ENCODE data around the gene PTGDS. TPM values are rescaled to one million over a fixed set of nuclear protein-coding genes. Genes with fewer than 3 reads are reported as not detected.
A peak's percentile ranks its signal among the peaks of the same experiment; 100 is the strongest.

Gene PTGDS
- total RNA-seq, 1 experiment from 2014 or later, result not detected

DNA sequence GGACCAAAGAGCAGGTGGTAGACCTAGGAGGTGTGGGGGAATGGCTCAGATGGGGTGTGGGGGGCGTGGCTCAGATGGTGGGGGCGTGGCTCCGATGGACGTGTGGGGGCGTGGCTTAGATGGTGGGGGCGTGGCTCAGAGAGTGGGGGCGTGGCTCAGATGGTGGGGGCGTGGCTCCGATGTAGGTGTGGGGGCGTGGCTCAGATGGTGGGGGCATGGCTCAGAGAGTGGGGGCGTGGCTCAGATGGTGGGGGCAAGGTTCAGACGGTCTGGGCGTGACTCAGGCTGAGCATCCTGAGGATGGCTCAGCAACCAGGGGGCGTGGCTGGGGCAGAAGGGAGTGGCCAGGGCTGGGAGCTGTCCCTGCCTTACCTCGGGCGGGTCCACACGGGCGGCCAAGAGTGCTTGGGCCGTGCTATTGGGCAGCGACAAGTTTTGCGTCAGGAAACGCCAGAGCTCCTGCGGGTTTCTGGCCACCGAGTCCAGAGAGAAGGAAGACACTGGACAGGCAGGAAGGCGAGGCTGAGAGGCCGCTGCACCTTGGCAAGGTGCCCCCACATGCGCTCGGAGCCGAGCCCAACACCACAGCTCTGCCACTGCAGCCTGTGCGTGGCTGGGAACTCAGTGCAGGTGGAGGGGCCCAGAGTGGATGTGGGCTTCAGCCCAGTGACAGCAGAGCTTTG is 44.8 kb downstream of the PTGDS start:
- peak; percentile 44 for DNase-seq (ENCODE audit: low spot score)

DNA sequence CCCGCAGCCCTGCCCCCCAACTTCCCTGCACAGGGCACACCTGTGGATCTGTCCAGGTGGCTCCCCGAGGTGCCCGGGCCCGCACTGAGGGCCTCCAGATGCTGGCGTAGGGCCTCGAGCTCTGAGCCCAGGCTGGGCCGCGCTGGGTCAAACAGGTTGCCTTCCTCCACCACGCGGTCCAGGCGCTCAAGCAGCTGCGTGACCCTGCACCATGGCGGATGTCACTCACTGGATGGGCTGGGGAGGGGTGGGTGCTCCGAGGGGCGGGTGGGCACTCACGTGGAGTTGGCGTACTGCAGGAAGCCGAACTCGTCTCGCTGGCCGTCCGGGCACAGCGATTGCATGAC is 45.3 kb downstream of the PTGDS start:
- no peak for DNase-seq (ENCODE audit: low spot score)

DNA sequence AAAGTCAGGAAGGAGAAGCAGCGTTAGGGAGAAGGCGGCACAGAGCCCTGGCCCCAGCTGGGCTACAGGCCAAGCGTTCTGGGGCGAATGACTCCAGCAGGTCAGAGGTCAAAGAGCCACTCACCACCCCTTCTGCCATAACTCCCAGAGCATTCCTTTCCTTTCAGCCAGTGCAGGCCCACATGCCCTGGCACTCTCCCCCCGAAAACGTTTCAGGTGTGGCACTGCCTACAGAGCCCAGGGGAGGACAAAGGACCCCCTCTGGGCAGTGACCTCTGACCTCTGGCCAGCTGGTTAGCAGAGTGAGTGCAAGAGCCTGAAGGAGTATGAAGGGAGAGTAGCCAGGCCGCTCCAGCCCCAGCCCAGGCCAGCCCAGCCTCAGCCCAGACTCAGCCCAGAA is 45.9 kb downstream of the PTGDS start:
- no peak for DNase-seq (ENCODE audit: low spot score)

DNA sequence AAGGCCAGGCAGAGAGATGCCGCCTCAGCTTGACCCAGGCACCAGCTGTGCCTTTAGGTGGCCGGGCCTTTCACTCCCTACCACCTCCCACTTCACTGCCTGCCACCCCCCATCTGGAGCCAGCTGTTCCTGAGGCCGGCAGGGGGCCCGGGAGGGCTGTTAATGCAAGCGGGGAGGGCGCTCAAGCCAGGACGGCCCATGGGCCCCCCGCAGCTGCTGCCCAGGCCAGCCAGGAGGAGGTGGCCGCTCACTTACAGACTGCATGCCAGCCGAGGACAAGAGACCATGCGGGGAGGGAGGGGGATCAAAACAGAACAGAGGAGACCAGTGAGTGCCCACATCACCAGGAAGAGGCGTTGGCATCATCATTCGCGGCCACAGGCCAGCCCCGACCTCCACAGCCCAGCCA is 46.3 kb downstream of the PTGDS start:
- DNase-seq (ENCODE audit: low spot score), result no peak

DNA sequence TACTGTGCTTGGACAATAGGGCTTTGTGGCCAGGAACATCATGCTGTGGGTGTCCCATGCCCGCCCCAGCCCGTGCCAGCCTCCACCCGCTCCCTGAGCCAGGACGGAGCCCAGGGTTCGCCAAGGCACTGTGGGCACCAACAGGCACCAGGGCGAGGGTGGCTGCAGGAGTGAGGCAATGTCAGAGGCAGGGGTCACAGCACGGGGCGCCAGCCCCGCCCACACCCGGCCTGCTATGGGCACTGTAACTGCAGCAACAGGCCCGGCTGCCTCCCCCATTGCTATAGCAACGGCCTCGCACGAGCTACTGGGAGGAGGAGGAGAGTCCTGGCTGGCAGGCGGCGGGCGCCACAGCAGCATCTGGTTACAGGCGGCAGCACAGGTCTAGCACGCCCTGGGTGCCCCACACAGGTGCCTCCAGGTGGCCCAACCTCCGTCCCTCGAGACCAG is 48.2 kb downstream of the PTGDS start:
- no peak for DNase-seq (ENCODE audit: low spot score)

- DNase-seq (ENCODE audit: low spot score), result no peak
These were observed 49.1 kb downstream of the PTGDS start for GRCh38 chr9:137026384-137026783.

DNA sequence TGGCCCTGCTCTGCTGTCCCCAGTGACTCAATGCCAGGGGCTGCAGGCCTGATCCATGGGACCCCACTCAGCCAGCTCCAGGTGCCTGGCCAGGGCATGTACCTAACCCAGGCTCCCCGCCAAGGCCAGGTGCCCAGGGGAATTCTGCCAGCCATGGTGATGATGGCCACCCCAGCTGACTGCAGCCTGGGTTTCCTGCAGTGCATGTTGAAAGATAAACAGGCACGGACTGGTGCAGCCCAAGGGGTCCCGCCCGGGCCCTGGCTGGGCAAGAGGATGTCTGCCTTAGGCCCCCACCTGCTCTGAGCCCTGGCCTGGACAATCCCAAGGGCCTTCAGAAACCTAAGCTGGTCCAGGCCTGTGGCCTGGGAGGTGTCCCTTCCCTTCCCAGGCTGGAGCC is 49.5 kb downstream of the PTGDS start:
- no peak for DNase-seq (ENCODE audit: low spot score)

DNA sequence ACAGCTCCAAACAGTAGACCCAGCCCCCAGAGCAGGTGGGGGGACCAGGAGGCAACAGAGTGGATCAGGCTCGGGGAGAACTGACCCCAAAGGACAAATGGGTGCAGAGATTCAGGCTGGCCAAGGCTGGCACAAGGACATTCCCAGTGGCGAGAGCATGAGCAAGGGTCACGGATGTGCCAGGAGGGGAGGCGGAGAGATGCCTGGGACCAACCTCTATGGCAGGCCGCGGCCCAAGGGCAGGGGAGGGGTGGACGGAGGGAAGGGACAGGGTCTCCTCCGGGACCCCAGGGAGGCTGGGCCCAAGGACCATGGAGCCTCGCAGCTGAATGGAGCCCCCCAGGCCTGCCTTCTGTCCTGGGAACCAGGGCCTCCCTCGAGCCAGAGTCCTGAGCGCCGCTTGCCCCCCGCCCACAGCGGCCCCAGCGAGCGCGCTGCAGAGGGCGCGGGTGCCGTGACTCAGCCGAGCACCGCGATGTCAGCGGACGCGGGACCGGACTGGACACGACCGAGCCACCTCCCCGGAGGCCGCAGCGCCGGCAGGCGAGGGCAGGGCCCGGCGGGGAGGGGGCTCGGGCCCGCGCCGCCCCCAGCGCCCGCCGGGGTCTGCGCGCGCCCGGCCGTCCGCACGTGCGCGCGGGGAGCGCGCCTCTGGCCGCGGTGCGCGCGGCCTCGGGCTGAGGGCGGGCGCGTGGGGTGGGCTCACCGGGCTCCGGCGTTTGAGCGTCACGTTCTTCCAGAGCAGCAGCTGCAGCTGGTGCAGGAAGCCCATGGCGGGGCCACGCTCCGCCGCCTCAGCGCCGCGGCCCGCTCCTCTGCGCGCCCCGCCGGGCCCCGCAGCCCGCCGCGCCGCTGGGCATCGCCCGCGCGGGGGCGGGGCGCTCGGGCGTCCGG is 50.3 kb downstream of the PTGDS start, which contains the start of gene ABCA2:
Gene ABCA2 (minus strand): TSS at position 869 of the 894 bp plus-strand sequence. CDS start 97 bp downstream, at position 772.
- DNase-seq (ENCODE audit: low spot score), result no peak

- peak; percentile 36 for DNase-seq (ENCODE audit: low spot score)
These were observed 51.2 kb downstream of the PTGDS start for GRCh38 chr9:137028263-137029057.

- DNase-seq (ENCODE audit: low spot score), result peak; percentile 43
These were observed 52.0 kb downstream of the PTGDS start for GRCh38 chr9:137029058-137029936.

DNA sequence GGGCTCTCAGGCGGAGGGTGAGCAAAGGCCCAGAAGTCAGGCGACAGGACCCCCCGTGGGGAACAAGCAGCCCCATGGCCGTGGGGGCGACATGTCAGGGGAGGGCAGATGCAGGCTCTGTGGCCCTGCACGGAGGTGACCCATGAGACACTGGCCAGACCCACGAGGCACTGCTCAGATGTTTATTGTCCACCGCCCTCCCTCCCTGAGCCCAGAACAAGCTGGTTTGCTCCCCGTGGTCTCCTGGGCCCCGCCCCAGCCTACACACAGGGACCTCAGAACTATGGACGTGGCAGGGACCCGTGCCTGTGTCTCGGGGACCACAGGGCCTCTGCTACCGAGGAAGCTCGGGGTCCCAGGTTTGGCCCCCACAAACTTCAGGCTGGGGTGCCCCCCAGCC is 52.7 kb downstream of the PTGDS start:
- DNase-seq (ENCODE audit: low spot score), result no peak

DNA sequence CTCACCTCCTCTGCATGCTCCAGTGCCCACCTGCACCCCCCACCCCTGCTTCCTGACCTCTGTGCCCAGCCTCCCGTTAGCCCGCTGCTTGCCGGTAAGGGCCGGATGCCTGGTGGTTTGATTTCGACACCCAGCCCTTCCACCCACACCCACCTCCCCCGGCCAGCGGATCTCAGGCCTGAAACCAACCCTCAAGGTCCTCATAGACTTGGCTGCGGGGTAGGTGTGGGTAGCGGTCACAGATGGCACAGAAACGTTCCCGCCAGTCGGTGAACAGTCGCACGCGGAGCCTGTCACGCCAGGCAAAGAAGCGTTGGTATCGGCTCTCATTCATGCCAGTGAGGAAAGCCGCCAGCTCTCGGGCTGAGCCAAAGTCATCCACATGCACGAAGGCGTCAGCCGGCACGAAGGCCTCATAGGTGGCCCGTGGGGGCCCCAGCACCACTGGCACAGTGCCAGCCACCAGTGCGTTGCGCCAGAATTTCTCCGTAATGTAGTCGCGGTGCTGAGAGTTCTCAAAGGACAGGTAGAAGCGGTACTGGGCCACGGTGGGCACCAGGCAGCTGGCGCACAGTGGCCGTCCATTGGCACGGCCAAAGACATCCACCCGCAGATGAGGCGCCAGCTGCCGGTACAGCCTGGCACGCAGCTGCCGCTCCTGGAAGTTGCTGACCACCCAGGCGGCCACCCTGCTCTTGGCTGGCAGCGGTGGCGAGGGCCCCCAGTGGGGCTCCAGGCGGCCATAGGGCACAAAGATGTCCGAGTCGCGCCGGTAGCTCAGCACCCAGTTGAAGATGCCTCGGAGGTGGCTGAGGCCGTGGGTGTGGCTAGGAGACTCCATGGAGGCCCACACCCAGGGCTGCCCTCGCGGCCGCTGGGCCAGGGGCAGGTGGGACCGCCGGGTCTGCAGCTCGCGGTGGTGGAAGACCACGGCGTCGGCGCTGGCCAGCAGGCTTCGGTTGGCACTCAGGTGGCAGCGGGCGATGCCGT is 53.5 kb downstream of the PTGDS start:
- no peak for DNase-seq (ENCODE audit: low spot score)

Other genes starting within 250 kb of the PTGDS start
- not detected in 2 replicates for gene LCN10, start 234.6 kb upstream of the PTGDS start, total RNA-seq (2014; rRNA removed; shearing (Covaris generic))
- not detected in 2 replicates for gene LCN6, start 229.0 kb upstream of the PTGDS start, total RNA-seq (2014; rRNA removed; shearing (Covaris generic))
- not detected in 2 replicates for gene LCN8, start 219.3 kb upstream of the PTGDS start, total RNA-seq (2014; rRNA removed; shearing (Covaris generic))
- not detected in 2 replicates for gene LCN15, start 213.0 kb upstream of the PTGDS start, total RNA-seq (2014; rRNA removed; shearing (Covaris generic))
- gene TMEM141, start 186.2 kb upstream of the PTGDS start, total RNA-seq (2014; rRNA removed; shearing (Covaris generic)), result 87.0 and 93.0 TPM in 2 replicates
- 0.47 TPM in 1 of 2 replicates, not detected in the other for gene CCDC183, start 181.2 kb upstream of the PTGDS start, total RNA-seq (2014; rRNA removed; shearing (Covaris generic))
- 23.6 and 35.0 TPM in 2 replicates for gene RABL6, start 169.6 kb upstream of the PTGDS start, total RNA-seq (2014; rRNA removed; shearing (Covaris generic))
- gene AJM1, start 135.0 kb upstream of the PTGDS start, total RNA-seq (2014; rRNA removed; shearing (Covaris generic)), result 0.06 and 0.21 TPM in 2 replicates
- 100 and 119 TPM in 2 replicates for gene PHPT1, start 128.1 kb upstream of the PTGDS start, total RNA-seq (2014; rRNA removed; shearing (Covaris generic))
- 0.12 and 0.15 TPM in 2 replicates for gene MAMDC4, start 125.2 kb upstream of the PTGDS start, total RNA-seq (2014; rRNA removed; shearing (Covaris generic))
- 458 and 510 TPM in 2 replicates for gene EDF1, start 111.2 kb upstream of the PTGDS start, total RNA-seq (2014; rRNA removed; shearing (Covaris generic))
- 8.1 and 11.3 TPM in 2 replicates for gene TRAF2, start 91.0 kb upstream of the PTGDS start, total RNA-seq (2014; rRNA removed; shearing (Covaris generic))
- gene FBXW5, start 32.8 kb upstream of the PTGDS start, total RNA-seq (2014; rRNA removed; shearing (Covaris generic)), result 56.2 and 83.0 TPM in 2 replicates
- not detected in 2 replicates for gene C8G, start 32.3 kb upstream of the PTGDS start, total RNA-seq (2014; rRNA removed; shearing (Covaris generic))
- not detected in 2 replicates for gene LCN12, start 25.2 kb upstream of the PTGDS start, total RNA-seq (2014; rRNA removed; shearing (Covaris generic))
- not detected in 2 replicates for gene LCNL1, start 5.5 kb downstream of the PTGDS start, total RNA-seq (2014; rRNA removed; shearing (Covaris generic))
- 32.0 and 41.3 TPM in 2 replicates for gene PAXX, start 14.9 kb downstream of the PTGDS start, total RNA-seq (2014; rRNA removed; shearing (Covaris generic))
- gene CLIC3, start 19.1 kb downstream of the PTGDS start, total RNA-seq (2014; rRNA removed; shearing (Covaris generic)), result 0.64 TPM in 1 of 2 replicates, not detected in the other
- 4.9 and 22.4 TPM in 2 replicates for gene ABCA2, start 50.7 kb downstream of the PTGDS start, total RNA-seq (2014; rRNA removed; shearing (Covaris generic))
- gene FUT7, start 54.6 kb downstream of the PTGDS start, total RNA-seq (2014; rRNA removed; shearing (Covaris generic)), result not detected in 2 replicates
- 1.2 and 4.1 TPM in 2 replicates for gene NPDC1, start 68.7 kb downstream of the PTGDS start, total RNA-seq (2014; rRNA removed; shearing (Covaris generic))
- not detected in 2 replicates for gene ENTPD2, start 76.6 kb downstream of the PTGDS start, total RNA-seq (2014; rRNA removed; shearing (Covaris generic))
- 5.9 and 12.4 TPM in 2 replicates for gene SAPCD2, start 93.1 kb downstream of the PTGDS start, total RNA-seq (2014; rRNA removed; shearing (Covaris generic))
- 6.6 and 7.4 TPM in 2 replicates for gene UAP1L1, start 100.0 kb downstream of the PTGDS start, total RNA-seq (2014; rRNA removed; shearing (Covaris generic))
- gene MAN1B1, start 109.5 kb downstream of the PTGDS start, total RNA-seq (2014; rRNA removed; shearing (Covaris generic)), result 38.6 and 62.6 TPM in 2 replicates
- 34.8 and 52.2 TPM in 2 replicates for gene DPP7, start 137.2 kb downstream of the PTGDS start, total RNA-seq (2014; rRNA removed; shearing (Covaris generic))
- not detected in 2 replicates for gene GRIN1, start 161.7 kb downstream of the PTGDS start, total RNA-seq (2014; rRNA removed; shearing (Covaris generic))
- 0.10 and 0.12 TPM in 2 replicates for gene LRRC26, start 192.5 kb downstream of the PTGDS start, total RNA-seq (2014; rRNA removed; shearing (Covaris generic))
- not detected in 2 replicates for gene TMEM210, start 194.6 kb downstream of the PTGDS start, total RNA-seq (2014; rRNA removed; shearing (Covaris generic))
- gene ANAPC2, start 211.1 kb downstream of the PTGDS start, total RNA-seq (2014; rRNA removed; shearing (Covaris generic)), result 8.2 and 13.4 TPM in 2 replicates
- gene SSNA1, start 211.2 kb downstream of the PTGDS start, total RNA-seq (2014; rRNA removed; shearing (Covaris generic)), result 71.6 and 91.9 TPM in 2 replicates
- 1.2 and 3.4 TPM in 2 replicates for gene TPRN, start 223.2 kb downstream of the PTGDS start, total RNA-seq (2014; rRNA removed; shearing (Covaris generic))
- 63.4 and 69.8 TPM in 2 replicates for gene TMEM203, start 228.1 kb downstream of the PTGDS start, total RNA-seq (2014; rRNA removed; shearing (Covaris generic))
- 4.0 and 4.9 TPM in 2 replicates for gene NDOR1, start 228.2 kb downstream of the PTGDS start, total RNA-seq (2014; rRNA removed; shearing (Covaris generic))
- 0.31 TPM in 1 of 2 replicates, not detected in the other for gene RNF208, start 244.7 kb downstream of the PTGDS start, total RNA-seq (2014; rRNA removed; shearing (Covaris generic))
- 0.14 and 0.37 TPM in 2 replicates for gene CYSRT1, start 247.7 kb downstream of the PTGDS start, total RNA-seq (2014; rRNA removed; shearing (Covaris generic))
- gene RNF224, start 250.0 kb downstream of the PTGDS start, total RNA-seq (2014; rRNA removed; shearing (Covaris generic)), result not detected in 2 replicates

All from H4 (cell line).